Ovary (tissue), 9 donors: ENCODE data around the gene ACSM3. TPM values are rescaled to one million over a fixed set of nuclear protein-coding genes. Genes with fewer than 3 reads are reported as not detected.
"Not testable (repeated sequence)": the region's sequence is repeated elsewhere in the genome, so short reads cannot be mapped to it uniquely, and the experiment has no call there.

Experiments
- DNase-seq, 5 donors: peaks; one replicate each; pipeline ENCODE4 v3.0.0-alpha.2; 2019 to 2020
- H3K27ac ChIP-seq, 2 donors: fragments of 200-600 bp; one replicate each; pipeline versions ENCODE4 v1.5.1 to v1.8.0; 2019 to 2022
- H3K27me3 ChIP-seq: fragments of 200-600 bp; one replicate; pipeline ENCODE4 v1.8.0; 2022
- H3K36me3 ChIP-seq: fragments of 200-600 bp; sonication (generic); one replicate; pipeline ENCODE4 v1.5.1; 2019
- H3K4me1 ChIP-seq: one replicate; pipeline ENCODE4 v1.8.1; 2013; ENCODE audit warnings: mild to moderate bottlenecking, moderate library complexity; ENCODE audit not compliant: insufficient read depth
- H3K4me3 ChIP-seq: fragments of 200-600 bp; sonication (generic); one replicate; pipeline ENCODE4 v1.5.1; 2017
- H3K9me3 ChIP-seq, 2 donors: fragments of 200-600 bp in 1 of 2; sonication (generic) in 1 of 2; one replicate each; pipeline versions ENCODE4 v1.5.1 to v1.8.1; 2013 to 2019; ENCODE audit warnings: mild to moderate bottlenecking in 1 of 2, moderate library complexity in 1 of 2
- EP300 ChIP-seq: sonication (generic); formaldehyde crosslinking; IDR thresholded peaks from one replicate; pipeline ENCODE4 v1.6.1; 2017; ENCODE audit warnings: antibody characterized with exemption
- POLR2A ChIP-seq: fragments of 450-650 bp; IDR thresholded peaks from one replicate; pipeline ENCODE4 v1.6.1; 2017; ENCODE audit warnings: antibody characterized with exemption, mild to moderate bottlenecking, moderate library complexity
- WGBS, 3 donors: extraction: QIAGEN DNeasy Blood & Tissue Kit in 1 of 3; methylation state at CpG; one replicate each; pipeline versions ENCODE4 v1.1.5 to v1.1.7; 2013 to 2017; 5-methylcytosine and 5-hydroxymethylcytosine counted together
- intact Hi-C, 4 donors: fragments of 100-400 bp; cut with DNase I; formaldehyde crosslinking; loops; one replicate each; pipeline versions ENCODE4 v1.11.0 to v1.15.1; 2022 to 2023
- polyA plus RNA-seq, 2 donors: library from polyadenylated mRNA; stranded (reverse); fragments of 200-250 nt in 1 of 2; fragments of 350-450 nt in 1 of 2; fragmentation: Illumina TruSeq in 1 of 2; extraction: RNeasy Lipid Tissue Mini Kit (QIAGEN cat#74804) in 1 of 2; gene quantifications; one replicate each; pipeline ENCODE4 v1.2.3, GENCODE V29; 2013 to 2014
- total RNA-seq, 7 donors: library from RNA; depleted of rRNA in 2 of 7; stranded (reverse); fragments of >200 nt in 2 of 7; fragmentation: NEBNext Ultra II Directional in 3 of 7; extraction: Animal tissue kit (Norgen Biotek cat#: 25700) in 3 of 7; gene quantifications; one replicate each; pipeline versions ENCODE4 v1.1.0 to v1.2.4, GENCODE V29; 2016 to 2023
- TF ChIP-seq, protein P1 (sequence below), 3 donors: fragments of 450-650 bp in 2 of 3; fragments of 200-600 bp in 1 of 3; IDR thresholded peaks; one replicate each; pipeline versions ENCODE4 v1.5.1 to v1.8.0; 2016 to 2022; ENCODE audit warnings: antibody characterized with exemption in 3 of 3, mild to moderate bottlenecking in 1 of 3
- donor health status: DM: no; HTN: no; CAD: no; lungs with moderate emphysema.
- donor health status: DM: no; HTN: no; CAD: no.
- donor health status: Bipolar disorder and iron deficiency.
- donor health status: DM: yes; HTN: yes; CAD: no.
- donor health status: DM: no; HTN: no; CAD: no.
- donor health status: DM: yes; HTN: yes; CAD: no.

ACSM3 gene
- total and polyA plus RNA-seq, 9 donors, result 97.1 to 481 (median 248) TPM

DNA sequence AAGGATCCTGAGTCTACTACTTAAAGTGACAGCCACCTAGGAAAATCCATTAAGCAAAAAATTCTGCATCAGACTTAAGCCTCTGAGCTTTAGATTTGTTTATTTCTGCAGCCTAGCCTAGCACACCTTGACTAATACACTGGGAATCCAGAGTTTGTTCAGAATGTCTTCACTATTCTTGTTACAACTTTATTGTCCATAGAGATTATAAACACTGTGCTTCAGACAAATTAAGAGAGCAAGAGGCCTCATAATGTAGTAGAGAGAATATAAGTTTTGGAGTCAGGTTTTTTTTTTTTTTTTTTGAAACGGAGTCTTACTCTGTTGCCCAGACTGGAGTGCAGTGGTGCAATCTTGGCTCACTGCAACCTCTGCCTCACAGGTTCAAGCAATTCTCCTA lies 13.3 kb upstream of the ACSM3 start:
- H3K9me3 ChIP-seq, result no peaks in the 10 kb centered on the region
- H3K4me1 ChIP-seq, result no peaks in the 10 kb centered on the region
- no peak for DNase-seq
- intact Hi-C loops, result no loop called here
- H3K36me3 ChIP-seq, result no peaks in the 10 kb centered on the region
- no peak overlapping the region for H3K4me3 ChIP-seq
- 75 to 100% (median 100%) methylated on average over 1 of the region's 1 CpG for WGBS, 3 donors
- no peaks in the 10 kb centered on the region for H3K27me3 ChIP-seq
- H3K27ac ChIP-seq, result no peak overlapping the region
- TF ChIP-seq POLR2A (no peak), EP300 (no peak)
- TF ChIP-seq, protein P1, sequence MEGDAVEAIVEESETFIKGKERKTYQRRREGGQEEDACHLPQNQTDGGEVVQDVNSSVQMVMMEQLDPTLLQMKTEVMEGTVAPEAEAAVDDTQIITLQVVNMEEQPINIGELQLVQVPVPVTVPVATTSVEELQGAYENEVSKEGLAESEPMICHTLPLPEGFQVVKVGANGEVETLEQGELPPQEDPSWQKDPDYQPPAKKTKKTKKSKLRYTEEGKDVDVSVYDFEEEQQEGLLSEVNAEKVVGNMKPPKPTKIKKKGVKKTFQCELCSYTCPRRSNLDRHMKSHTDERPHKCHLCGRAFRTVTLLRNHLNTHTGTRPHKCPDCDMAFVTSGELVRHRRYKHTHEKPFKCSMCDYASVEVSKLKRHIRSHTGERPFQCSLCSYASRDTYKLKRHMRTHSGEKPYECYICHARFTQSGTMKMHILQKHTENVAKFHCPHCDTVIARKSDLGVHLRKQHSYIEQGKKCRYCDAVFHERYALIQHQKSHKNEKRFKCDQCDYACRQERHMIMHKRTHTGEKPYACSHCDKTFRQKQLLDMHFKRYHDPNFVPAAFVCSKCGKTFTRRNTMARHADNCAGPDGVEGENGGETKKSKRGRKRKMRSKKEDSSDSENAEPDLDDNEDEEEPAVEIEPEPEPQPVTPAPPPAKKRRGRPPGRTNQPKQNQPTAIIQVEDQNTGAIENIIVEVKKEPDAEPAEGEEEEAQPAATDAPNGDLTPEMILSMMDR (IDR thresholded peaks at IDR 0.05), result no peak

DNA sequence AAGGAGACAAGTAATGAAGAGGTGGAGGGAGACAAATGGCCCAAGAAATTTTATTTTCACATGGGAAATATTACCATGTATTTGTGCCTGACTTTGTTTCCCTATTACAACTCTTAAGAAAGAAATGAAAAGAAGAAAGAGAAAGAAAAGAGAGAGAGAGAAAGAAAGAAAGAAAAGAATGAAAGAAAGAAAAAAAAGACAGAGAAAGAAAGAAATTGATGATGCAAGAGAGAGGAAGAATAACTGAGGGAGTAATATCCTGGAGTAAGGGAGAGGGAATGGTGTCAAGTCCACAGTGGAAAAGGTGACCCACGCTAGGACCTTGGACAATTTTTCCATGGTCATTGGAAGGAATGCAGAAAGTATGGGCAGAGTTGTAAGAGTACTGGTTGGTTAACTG lies 10.1 kb upstream of the ACSM3 start:
- no peaks in the 10 kb centered on the region for H3K36me3 ChIP-seq
- H3K27me3 ChIP-seq, result no peaks in the 10 kb centered on the region
- no peak overlapping the region for H3K4me3 ChIP-seq
- intact Hi-C loops, result no loop called here
- H3K4me1 ChIP-seq, result no peaks in the 10 kb centered on the region
- H3K9me3 ChIP-seq, result no peaks in the 10 kb centered on the region
- TF ChIP-seq EP300, result no peak
- TF ChIP-seq, protein P1 (IDR thresholded peaks at IDR 0.05), result no peak
- no peak for TF ChIP-seq POLR2A
- WGBS, 3 donors, result 73 to 77% (median 76%) methylated on average over 1 of the region's 1 CpG
- no peak overlapping the region for H3K27ac ChIP-seq
- DNase-seq, result no peak

DNA sequence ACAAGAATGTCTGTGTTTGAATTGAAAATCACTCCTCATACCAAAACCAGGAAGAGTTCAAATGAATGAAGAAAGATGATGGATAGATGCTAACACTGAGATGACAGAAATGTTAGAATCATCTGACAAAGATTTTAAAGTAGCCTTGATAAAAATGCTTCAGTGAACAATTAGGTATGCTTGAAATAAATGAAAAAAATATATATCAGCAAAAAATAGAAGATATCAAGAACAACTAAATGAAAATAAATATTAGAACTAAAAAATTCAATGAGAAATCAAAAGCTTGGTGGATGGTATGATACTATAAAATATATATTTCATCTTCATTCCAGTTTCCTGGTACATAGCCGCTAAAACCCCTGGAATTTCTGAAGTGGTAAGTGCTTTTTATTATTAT lies 8.6 kb upstream of the ACSM3 start:
- no peak overlapping the region for H3K4me3 ChIP-seq
- no peak overlapping the region for H3K27ac ChIP-seq
- no peaks in the 10 kb centered on the region for H3K4me1 ChIP-seq
- no peaks in the 10 kb centered on the region for H3K36me3 ChIP-seq
- TF ChIP-seq EP300, result no peak
- TF ChIP-seq, protein P1 (IDR thresholded peaks at IDR 0.05), result no peak
- TF ChIP-seq POLR2A, result no peak
- WGBS, 3 donors, result 82 to 100% (median 88%) methylated on average over 1 of the region's 1 CpG
- intact Hi-C loops, result no loop called here
- H3K27me3 ChIP-seq, result no peaks in the 10 kb centered on the region
- H3K9me3 ChIP-seq, result no peaks in the 10 kb centered on the region
- DNase-seq, result no peak

DNA sequence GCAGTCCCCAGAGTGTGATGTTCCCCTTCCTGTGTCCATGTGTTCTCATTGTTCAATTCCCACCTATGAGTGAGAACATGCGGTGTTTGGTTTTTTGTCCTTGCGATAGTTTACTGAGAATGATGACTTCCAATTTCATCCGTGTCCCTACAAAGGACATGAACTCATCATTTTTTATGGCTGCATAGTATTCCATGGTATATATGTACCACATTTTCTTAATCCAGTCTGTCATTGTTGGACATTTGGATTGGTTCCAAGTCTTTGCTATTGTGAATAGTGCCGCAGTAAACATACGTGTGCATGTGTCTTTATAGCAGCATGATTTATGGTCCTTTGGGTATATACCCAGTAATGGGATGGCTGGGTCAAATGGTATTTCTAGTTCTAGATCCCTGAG lies 8.0 kb upstream of the ACSM3 start:
- H3K4me1 ChIP-seq, H3K27me3 ChIP-seq, H3K36me3 ChIP-seq, DNase-seq, H3K4me3 ChIP-seq, intact Hi-C loops, H3K9me3 ChIP-seq, H3K27ac ChIP-seq: not testable (repeated sequence)
- WGBS, 3 donors, result 86 to 94% (median 93%) methylated on average over 3 to 5 of the region's 5 CpGs

- Histone ChIP-seq H3K27ac (no peak overlapping the region), H3K4me1 (peaks cover 3% of the 10 kb centered on the region), H3K4me3 (no peak overlapping the region), H3K27me3 (no peaks in the 10 kb centered on the region), H3K9me3 (no peaks in the 10 kb centered on the region), H3K36me3 (no peaks in the 10 kb centered on the region)
- no peak for DNase-seq
- intact Hi-C loops, result no loop called here
- WGBS, 3 donors, result 62 to 81% (median 67%) methylated on average over 2 of the region's 2 CpGs
- TF ChIP-seq EP300 (no peak), POLR2A (no peak)
- TF ChIP-seq, protein P1 (IDR thresholded peaks at IDR 0.05), result no peak
These were observed 3.5 kb upstream of the ACSM3 start for GRCh38 chr16:20760346-20760745.
